ENCODE data around the gene ADGRA1.

- TF ChIP-seq CTCF (IDR thresholded peaks at IDR 0.05) (no peak), POLR2A (IDR thresholded peaks at IDR 0.05) (no peak), EP300 (IDR thresholded peaks at IDR 0.05) (no peak), POLR2AphosphoS5 (IDR thresholded peaks at IDR 0.05) (no peak)
Measured at GRCh38 chr10:133134411-133135115, 46.8 kb downstream of the ADGRA1 start.

All from sigmoid colon (tissue), 4 donors.